ENCODE data around the gene EFS.
A peak's percentile ranks its signal among the peaks of the same experiment; 100 is the strongest.
"Not testable (repeated sequence)": the region's sequence is repeated elsewhere in the genome, so short reads cannot be mapped to it uniquely, and the experiment has no call there.

Gene EFS

GRCh38 chr14:23387916-23388882 is 23.2 kb upstream of the EFS start:
- H3K27me3 Mint-ChIP-seq: peaks cover 2% of the 10 kb centered on the region

GRCh38 chr14:23386999-23387398 is 22.0 kb upstream of the EFS start:
- Mint-ChIP-seq H3K4me1 (no peaks in the 10 kb centered on the region), H3K27me3 (peaks cover 2% of the 10 kb centered on the region), H3K27ac (no peak overlapping the region), H3K36me3 (ENCODE audit: low read depth) (no peaks in the 10 kb centered on the region), H3K4me3 (no peak overlapping the region), H3K9me3 (no peaks in the 10 kb centered on the region)
- DNase-seq (no peak), ATAC-seq (no peak)

More at GRCh38 chr14:23387916-23388882, 23.2 kb upstream of the EFS start:
- DNase-seq: no peak
- ATAC-seq: no peak
- no peak overlapping the region for H3K27ac Mint-ChIP-seq
- H3K9me3 Mint-ChIP-seq: no peaks in the 10 kb centered on the region
- H3K36me3 Mint-ChIP-seq (ENCODE audit: low read depth): no peaks in the 10 kb centered on the region
- no peak overlapping the region for H3K4me3 Mint-ChIP-seq
- H3K4me1 Mint-ChIP-seq: no peaks in the 10 kb centered on the region

DNA sequence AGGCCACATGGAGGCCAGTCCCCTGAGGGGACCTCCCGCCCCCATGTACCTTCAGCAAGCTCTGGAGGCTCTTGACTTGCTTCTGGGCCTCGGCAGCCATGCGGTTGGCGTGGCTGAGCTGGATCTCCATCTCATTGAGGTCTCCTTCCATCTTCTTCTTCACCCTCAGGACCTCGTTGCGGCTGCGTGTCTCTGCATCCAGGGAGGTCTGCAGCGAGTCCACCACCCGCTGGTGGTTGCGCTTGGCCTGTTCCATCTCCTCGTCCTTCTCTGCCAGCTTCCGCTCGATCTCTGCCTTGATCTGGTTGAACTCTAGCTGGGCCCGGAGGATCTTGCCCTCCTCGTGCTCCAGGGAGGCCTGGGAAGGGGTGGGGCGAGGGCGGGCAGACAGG is 21.3 kb upstream of the EFS start:
- H3K27me3 Mint-ChIP-seq; H3K27ac Mint-ChIP-seq; H3K9me3 Mint-ChIP-seq; H3K4me3 Mint-ChIP-seq; H3K36me3 Mint-ChIP-seq (ENCODE audit: low read depth); ATAC-seq; DNase-seq; H3K4me1 Mint-ChIP-seq: not testable (repeated sequence)

DNA sequence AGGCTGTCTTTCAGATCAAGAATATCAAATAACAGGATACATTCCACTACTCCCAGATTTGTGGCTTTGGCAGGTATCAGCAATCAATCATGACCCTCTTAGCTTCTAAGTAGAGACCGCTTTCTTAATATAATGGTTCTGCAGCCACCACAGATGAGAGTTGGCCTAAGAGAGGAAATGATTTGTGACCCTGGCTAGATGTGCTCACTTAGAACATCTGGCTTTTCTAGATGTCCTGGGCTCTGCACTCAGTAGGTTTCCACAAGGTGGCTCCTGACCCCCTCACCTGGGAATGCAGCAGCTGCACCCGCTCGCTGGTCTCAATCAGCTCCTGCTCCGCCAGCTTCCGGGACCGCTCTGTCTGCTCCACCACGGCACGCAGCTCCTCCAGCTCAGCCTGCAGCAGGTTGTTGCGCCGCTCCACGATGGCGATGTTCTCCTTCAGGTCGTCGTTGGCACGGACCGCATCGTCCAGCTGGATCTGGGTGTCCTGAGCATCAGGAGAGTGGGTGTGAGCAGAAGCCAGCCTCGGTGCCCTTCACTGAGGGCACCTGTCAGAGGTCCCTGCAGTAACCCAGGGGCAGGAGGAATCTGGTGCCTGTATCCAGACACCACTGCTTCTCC is 20.8 kb upstream of the EFS start:
- no peak for ATAC-seq
- H3K36me3 Mint-ChIP-seq (ENCODE audit: low read depth): no peaks in the 10 kb centered on the region
- H3K9me3 Mint-ChIP-seq: no peaks in the 10 kb centered on the region
- H3K4me3 Mint-ChIP-seq: no peak overlapping the region
- H3K4me1 Mint-ChIP-seq: no peaks in the 10 kb centered on the region
- H3K27me3 Mint-ChIP-seq: peaks cover 2% of the 10 kb centered on the region
- DNase-seq: no peak
- no peak overlapping the region for H3K27ac Mint-ChIP-seq

- Mint-ChIP-seq H3K27me3 (peaks cover 2% of the 10 kb centered on the region), H3K36me3 (ENCODE audit: low read depth) (no peaks in the 10 kb centered on the region), H3K9me3 (no peaks in the 10 kb centered on the region), H3K27ac (no peak overlapping the region), H3K4me1 (no peaks in the 10 kb centered on the region), H3K4me3 (no peak overlapping the region)
- ATAC-seq: no peak
- DNase-seq: no peak
These were observed 20.3 kb upstream of the EFS start for GRCh38 chr14:23385244-23385641.

DNA sequence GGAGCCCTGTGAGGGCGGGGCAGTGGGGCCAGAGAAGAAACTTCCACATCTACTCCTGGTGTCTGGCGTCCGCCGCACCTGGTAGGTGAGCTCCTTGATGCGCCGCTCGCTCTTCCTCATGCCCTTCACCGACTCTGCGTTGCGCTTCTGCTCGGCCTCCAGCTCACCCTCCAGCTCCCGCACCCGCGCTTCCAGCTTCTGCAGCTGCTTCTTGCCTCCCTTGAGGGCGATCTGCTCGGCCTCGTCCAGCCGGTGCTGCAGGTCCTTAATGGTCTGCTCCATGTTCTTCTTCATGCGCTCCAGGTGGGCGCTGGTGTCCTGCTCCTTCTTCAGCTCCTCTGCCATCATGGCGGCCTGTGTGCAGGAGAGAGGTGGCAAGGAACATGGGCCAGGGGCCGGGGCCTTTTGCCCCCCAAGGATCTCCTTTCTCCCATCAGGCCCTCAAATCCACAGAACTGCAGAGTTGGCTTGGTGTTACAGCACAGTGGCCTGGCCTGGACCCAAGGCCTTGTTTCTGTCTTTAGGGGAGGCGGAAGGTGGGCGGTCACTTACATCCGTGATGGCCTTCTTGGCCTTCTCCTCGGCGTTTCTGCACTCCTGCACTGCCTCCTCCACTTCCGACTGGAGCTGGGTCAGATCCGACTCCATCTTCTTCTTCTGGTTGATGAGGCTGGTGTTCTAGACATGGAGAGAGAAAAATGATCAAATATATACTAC is 19.6 kb upstream of the EFS start:
- H3K27me3 Mint-ChIP-seq: peaks cover 2% of the 10 kb centered on the region
- no peak overlapping the region for H3K4me3 Mint-ChIP-seq
- H3K9me3 Mint-ChIP-seq: no peaks in the 10 kb centered on the region
- DNase-seq (no peak), ATAC-seq (no peak)
- H3K27ac Mint-ChIP-seq: no peak overlapping the region
- H3K36me3 Mint-ChIP-seq (ENCODE audit: low read depth): no peaks in the 10 kb centered on the region
- no peaks in the 10 kb centered on the region for H3K4me1 Mint-ChIP-seq

GRCh38 chr14:23382731-23383440 is 17.9 kb upstream of the EFS start:
- DNase-seq (no peak), ATAC-seq (no peak)
- no peaks in the 10 kb centered on the region for H3K4me1 Mint-ChIP-seq
- H3K9me3 Mint-ChIP-seq: no peaks in the 10 kb centered on the region
- H3K4me3 Mint-ChIP-seq: no peak overlapping the region
- no peaks in the 10 kb centered on the region for H3K36me3 Mint-ChIP-seq (ENCODE audit: low read depth)
- H3K27me3 Mint-ChIP-seq: no peaks in the 10 kb centered on the region
- H3K27ac Mint-ChIP-seq: no peak overlapping the region

DNA sequence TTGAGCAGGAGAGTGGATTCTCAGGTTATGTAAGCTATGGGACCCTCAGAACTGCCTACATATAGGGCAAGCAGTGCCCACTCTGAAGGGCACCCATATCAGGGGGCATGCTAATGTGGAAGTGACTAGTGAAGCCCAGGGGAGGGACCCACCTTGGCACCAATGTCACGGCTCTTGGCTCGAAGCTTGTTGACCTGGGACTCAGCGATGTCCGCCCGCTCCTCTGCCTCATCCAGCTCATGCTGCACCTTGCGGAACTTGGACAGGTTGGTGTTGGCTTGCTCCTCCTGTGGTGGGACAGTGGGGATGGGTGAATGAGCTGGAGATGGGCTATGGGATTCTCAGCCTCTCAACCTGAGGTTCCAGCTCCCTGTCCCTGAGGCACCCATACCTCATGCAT is 17.3 kb upstream of the EFS start:
- ATAC-seq (no peak), DNase-seq (no peak)
- Mint-ChIP-seq H3K4me1 (no peaks in the 10 kb centered on the region), H3K4me3 (no peak overlapping the region), H3K27ac (no peak overlapping the region), H3K27me3 (no peaks in the 10 kb centered on the region), H3K36me3 (ENCODE audit: low read depth) (no peaks in the 10 kb centered on the region), H3K9me3 (no peaks in the 10 kb centered on the region)

DNA sequence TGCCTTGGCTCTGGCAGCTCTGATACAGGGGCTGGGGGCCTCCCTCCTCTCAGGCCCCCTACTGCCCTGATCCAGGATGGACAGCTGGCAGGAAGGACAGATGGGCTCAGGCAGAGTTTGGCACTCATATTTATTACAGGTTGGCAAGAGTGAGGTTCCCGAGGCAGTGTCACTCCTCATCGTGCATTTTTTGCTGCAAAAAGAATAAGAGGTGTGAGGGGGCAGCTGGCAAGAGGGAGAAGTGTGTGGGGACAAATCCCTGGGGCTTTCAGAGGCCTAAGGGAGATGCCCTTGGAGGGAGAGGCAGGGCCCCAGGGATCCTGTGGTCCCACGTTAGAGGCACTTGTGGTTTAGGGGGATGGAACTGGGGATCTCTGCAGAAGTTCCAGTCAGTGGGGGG is 16.9 kb upstream of the EFS start:
- ATAC-seq (no peak), DNase-seq (no peak)
- Mint-ChIP-seq H3K4me1 (no peaks in the 10 kb centered on the region), H3K27ac (no peak overlapping the region), H3K27me3 (no peaks in the 10 kb centered on the region), H3K9me3 (no peaks in the 10 kb centered on the region), H3K36me3 (ENCODE audit: low read depth) (no peaks in the 10 kb centered on the region), H3K4me3 (no peak overlapping the region)

DNA sequence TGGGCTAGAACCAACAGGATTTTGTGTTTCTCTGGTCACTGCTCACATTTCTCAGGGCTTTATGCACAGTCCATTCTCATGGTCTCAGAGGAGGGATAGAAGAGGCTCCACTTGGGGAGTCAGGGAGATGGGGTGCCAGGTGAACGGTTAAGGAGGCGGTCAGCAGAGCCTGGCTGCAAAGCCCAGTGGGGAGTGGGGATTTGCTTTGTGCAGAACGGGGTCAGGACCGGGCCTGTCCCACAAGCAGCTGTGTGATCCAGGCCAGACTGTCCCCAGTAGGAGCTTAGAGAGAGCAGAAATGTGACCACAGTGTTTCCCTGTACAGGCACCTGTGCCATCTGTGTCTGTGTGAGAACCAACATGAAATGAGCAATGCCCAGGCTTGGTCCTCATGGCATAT is 16.0 kb upstream of the EFS start:
- H3K27me3 Mint-ChIP-seq: no peaks in the 10 kb centered on the region

DNA sequence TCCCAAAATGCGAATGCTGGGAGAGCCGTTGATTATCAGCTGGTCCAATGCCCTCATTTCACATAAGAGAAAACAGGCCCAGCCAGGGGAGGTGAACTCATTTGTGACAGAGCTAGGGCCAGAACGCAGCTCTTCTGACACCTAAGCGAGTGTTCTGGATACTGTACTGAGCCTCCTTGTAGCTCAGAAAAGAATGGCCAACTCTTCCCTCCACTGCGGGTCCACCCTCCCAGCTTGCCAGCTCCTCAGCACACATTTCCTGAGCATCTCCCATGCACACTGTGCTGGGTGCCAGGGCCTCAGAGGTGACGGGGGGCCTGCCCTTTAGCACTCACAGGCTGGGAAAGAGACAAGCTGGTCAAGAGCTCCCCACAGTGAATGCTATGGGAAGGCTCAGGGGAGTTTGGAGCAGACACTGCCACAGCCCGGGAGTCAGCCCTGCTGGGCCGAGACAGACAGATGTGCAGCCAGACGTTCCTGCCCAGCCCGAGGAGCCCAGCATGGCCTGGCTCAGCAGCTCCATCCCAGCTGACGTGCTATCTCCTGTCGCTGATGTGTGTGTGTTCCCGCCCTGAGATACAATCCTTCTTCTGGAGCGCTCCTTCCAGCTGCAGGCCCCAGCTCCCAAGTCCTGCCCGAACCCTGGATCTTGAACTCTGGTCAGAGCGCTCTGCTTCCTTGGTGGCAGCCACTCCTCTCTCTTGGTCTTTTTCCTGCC is 15.4 kb upstream of the EFS start:
- ATAC-seq (no peak), DNase-seq (no peak)
- no peak overlapping the region for H3K27ac Mint-ChIP-seq
- no peaks in the 10 kb centered on the region for H3K4me1 Mint-ChIP-seq
- H3K4me3 Mint-ChIP-seq: no peak overlapping the region
- H3K9me3 Mint-ChIP-seq: no peaks in the 10 kb centered on the region
- H3K36me3 Mint-ChIP-seq (ENCODE audit: low read depth): no peaks in the 10 kb centered on the region
- H3K27me3 Mint-ChIP-seq: no peaks in the 10 kb centered on the region

More for the DNA sequence above, 16.0 kb upstream of the EFS start:
- Mint-ChIP-seq H3K9me3 (no peaks in the 10 kb centered on the region), H3K27ac (no peak overlapping the region), H3K36me3 (ENCODE audit: low read depth) (no peaks in the 10 kb centered on the region), H3K4me3 (no peak overlapping the region), H3K4me1 (no peaks in the 10 kb centered on the region)
- no peak for DNase-seq
- ATAC-seq: no peak

DNA sequence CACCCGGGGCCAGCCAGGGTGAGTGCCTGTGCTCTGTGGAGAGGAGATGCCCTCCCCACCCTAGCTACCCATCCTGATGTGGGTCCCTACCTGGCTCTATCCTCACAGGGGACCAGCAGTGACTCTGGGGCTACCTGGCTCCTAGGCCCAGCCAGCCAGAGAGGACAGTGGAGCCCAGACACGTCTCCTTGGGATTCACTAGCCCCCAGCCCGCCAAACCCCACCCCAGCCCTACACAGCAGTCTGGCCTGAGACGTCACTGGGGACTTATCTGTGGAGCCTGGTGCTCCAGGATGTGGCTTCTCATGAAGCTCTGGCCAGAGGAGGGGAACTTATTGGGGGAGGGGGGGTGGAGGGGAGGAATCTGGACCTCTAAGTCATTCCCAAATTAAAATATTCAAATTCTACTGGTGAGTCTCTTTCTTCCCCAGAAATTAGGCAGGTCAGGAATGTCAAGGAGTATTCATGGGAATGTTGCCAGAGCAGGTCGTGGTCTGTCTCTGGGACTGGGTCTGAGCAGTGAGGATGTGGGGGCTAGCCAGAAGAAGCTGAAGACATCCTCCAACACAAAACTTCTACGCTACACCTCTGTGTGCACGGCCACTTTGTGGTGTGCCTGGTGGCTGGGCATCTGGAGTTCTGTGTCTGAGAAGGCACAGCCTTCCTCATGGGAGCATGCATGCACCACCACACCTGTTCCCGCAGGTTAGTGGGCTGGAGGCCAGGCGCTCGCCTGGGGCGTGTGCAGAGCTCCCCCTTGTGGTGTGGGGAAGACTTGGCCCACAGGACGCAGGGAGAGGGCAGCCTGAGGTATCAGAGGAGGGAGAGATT is 14.6 kb upstream of the EFS start:
- no peaks in the 10 kb centered on the region for H3K4me1 Mint-ChIP-seq
- no peaks in the 10 kb centered on the region for H3K27me3 Mint-ChIP-seq
- ATAC-seq: peak; percentile 56
- no peak overlapping the region for H3K27ac Mint-ChIP-seq
- no peaks in the 10 kb centered on the region for H3K36me3 Mint-ChIP-seq (ENCODE audit: low read depth)
- no peak overlapping the region for H3K4me3 Mint-ChIP-seq
- DNase-seq: peak; percentile 68
- H3K9me3 Mint-ChIP-seq: no peaks in the 10 kb centered on the region

DNA sequence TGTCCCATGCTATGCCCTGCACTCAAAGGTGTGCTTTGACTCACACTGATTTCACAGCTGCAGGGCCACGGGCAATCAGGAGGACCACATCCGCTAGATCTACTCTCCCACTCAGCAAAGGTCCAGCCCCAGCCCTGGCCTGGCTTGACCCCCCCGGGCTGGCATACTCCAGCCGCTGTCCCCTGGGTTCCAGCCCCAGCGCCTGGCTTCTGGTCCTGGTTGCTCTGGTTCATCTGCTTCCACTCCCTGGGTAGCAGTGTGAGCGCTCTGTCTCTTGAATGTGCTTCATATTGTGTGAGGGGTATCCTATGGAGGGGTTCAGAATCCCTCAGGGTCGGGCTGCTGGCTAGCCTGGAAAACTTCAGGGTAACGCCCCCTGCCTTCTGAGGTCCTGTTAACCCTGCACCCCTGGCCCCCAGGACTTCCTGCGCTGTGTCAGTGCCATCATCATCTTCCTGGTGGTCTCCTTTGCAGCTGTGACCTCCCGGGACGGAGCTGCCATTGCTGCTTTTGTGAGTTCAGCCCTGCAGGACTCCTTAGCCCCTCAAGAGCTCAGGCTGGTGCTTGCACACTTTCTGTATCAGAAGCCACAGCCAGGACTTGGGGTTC is 13.7 kb upstream of the EFS start:
- ATAC-seq (no peak), DNase-seq (no peak)
- Mint-ChIP-seq H3K9me3 (no peaks in the 10 kb centered on the region), H3K27ac (no peak overlapping the region), H3K4me1 (no peaks in the 10 kb centered on the region), H3K4me3 (no peak overlapping the region), H3K36me3 (ENCODE audit: low read depth) (no peaks in the 10 kb centered on the region), H3K27me3 (no peaks in the 10 kb centered on the region)

Measured in activated naive CD8-positive, alpha-beta T cell treated with anti-CD3 and anti-CD28 coated beads, Interleukin-2, amount 50 U/mL, for 24 hours (primary cell).